HG03432 (cell line): ENCODE results near the gene MEFV.
"Not testable (repeated sequence)": the region's sequence is repeated elsewhere in the genome, so short reads cannot be mapped to it uniquely, and the experiment has no call there.

ENCODE experiments used
- ATAC-seq: cut with Tn5 transposase; IDR thresholded peaks from one replicate; pipeline ENCODE4 v1.9.1; 2021; ENCODE audit warnings: mild to moderate bottlenecking, moderate library complexity; ENCODE audit not compliant: unreplicated experiment

Gene MEFV

DNA sequence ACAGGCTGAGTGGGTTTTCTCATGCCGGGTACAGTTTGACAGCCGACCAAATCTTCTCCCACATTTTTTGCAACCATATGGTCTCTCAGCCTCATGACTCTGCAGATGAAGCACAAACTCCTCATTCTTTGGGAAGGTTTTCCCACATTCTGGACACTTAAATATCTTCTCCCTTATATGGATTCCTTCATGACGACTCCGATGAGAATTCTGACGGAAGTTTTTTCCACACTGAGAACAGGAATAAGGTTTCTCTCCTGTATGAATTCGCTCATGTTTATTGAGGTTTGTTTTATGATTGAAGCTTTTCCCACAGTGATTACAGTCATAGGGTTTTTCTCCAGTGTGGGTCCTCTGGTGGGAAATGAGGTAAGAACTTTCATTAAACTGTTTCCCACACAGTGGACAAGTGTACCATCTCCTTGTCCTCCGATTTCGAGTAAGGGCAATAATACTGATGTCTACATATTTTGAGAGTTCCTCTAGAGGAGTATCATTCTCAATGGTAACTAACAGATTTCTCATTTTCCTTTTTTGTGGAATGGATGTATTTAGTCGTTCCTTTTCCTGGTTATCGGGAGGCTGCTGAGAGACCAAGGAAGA lies 32.4 kb downstream of the MEFV start:
- no peak for ATAC-seq

- no peak for ATAC-seq
Observed at GRCh38 chr16:3220839-3221238, 35.6 kb downstream of the MEFV start.

DNA sequence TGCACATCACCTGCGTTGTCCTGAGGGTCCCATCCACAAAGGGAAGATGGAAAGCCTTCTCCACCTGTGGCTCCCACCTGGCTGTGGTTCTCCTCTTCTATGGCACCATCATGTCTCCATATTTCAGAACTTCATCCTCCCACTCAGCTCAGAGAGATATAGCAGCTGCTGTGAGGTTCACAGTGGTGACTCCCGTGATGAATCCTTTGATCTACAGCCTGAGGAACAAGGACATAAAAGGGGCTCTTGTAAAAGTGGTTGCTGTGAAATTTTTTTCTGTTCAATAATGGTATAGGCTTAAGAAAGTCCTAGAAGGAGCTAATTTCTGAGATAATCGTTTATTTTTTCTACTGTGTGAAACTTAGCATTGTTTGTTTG lies 40.2 kb downstream of the MEFV start:
- ATAC-seq, result no peak

DNA sequence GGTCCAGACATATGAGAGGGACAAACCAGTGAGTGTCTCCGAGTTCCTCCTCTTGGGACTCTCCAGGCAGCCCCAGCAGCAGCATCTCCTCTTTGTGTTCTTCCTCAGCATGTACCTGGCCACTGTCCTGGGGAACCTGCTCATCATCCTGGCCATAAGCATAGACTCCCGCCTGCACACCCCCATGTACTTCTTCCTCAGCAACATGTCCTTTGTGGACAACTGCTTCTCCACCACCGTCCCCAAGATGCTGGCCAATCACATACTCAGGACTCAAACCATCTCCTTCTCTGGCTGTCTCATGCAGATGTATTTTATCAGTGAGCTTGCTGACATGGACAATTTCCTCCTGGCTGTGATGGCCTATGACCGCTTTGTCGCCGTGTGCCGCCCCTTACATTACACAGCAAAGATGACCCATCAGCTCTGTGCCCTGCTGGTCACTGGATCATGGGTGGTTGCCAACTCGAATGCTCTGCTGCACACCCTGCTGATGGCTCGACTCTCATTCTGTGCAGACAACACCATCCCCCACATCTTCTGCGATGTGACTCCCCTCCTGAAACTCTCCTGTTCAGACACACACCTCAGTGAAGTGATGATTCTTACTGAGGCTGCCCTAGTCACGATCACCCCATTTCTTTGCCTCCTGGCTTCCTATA lies 40.7 kb downstream of the MEFV start:
- no peak for ATAC-seq

- ATAC-seq, result no peak
Observed at GRCh38 chr16:3214904-3215600, 41.4 kb downstream of the MEFV start.

DNA sequence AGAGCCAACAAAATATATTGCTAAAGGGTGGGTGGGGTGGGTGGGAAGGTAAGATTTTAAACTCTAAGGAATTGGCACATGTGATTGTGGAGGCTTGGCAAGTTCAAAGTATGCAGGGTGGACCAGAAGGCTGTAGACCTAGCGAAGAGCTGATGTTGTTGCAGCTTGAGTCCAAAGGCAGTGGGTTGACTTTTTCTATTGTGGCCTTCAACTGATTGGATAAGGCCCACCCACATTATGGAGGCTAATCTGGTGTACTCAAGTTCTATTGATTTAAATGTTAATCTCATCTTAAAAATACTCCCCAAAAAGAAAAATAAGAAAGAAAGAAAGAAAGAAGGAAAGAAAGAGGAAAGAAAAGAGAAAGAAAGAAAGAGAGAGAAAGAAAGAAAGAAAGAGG lies 43.9 kb downstream of the MEFV start:
- no peak for ATAC-seq

GRCh38 chr16:3212006-3212405 lies 44.4 kb downstream of the MEFV start:
- ATAC-seq, result no peak

- ATAC-seq, result no peak
Observed at GRCh38 chr16:3207086-3207953, 49.1 kb downstream of the MEFV start.

GRCh38 chr16:3205939-3206338 lies 50.5 kb downstream of the MEFV start:
- ATAC-seq, result not testable (repeated sequence)

DNA sequence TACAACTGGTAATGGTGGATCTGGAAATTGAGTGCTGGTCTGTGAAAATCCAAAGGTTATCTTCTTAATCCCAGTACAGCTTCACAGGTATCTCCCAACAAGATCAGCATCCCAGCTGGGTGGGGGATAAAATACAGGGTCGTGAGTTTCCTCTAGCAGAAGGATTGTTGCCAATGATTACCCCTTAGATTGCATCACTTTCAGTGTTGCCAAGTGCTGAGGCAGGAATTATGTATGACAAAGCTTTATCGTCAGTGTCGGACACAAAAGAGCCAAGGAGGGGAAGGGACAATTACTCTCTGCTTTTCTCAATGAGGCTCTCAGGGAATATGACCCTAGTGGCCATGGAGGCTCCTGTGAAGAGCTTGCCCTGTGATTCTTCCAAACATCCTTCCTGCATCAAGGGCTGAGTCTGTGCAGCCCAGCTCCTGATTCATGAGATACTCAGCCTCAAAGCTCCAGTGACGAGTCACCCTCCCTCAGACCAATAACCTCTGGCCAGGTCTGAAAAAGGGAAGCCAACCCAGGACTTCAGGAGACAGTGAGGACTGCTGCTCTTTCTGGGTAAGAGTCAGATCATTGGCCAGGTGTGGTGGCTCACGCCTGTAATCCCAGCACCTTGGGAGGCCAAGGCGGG lies 53.4 kb downstream of the MEFV start:
- no peak for ATAC-seq

DNA sequence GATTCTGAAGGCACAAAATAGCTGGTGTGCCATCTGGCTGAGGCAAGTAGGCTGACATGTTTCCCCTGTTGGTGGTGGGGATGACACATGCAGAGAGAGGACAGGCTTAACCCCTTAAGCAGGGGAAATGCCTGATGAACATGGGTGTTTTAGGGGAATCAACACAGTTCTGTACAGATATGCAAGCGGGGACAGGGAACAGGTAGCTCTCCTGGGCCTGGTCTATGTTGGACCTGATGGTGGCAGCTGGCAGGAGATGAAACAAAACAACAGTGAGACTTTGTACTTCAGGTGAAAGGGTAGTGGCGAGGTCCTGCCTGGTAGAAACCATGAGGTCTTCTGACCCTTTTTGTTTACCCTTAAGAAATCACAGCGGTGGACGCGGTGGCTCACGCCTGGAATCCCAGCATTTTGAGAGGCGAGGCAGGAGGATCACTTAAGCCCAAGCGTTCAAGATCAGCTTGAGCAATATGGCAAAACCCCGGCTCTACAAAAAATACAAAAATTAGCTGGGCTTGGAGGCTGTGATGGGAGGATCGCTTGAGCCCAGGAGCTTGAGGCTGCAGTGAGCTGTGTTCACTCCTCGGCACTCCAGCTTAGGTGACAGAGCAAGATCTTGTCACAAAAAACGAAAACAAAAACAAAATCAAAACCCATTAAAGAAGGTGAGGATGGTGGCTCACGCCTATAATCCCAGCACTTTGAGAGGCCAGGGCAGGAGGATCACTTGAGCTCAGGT lies 57.9 kb downstream of the MEFV start:
- no peak for ATAC-seq

- not testable (repeated sequence) for ATAC-seq
Observed at GRCh38 chr16:3197694-3198333, 58.6 kb downstream of the MEFV start.

DNA sequence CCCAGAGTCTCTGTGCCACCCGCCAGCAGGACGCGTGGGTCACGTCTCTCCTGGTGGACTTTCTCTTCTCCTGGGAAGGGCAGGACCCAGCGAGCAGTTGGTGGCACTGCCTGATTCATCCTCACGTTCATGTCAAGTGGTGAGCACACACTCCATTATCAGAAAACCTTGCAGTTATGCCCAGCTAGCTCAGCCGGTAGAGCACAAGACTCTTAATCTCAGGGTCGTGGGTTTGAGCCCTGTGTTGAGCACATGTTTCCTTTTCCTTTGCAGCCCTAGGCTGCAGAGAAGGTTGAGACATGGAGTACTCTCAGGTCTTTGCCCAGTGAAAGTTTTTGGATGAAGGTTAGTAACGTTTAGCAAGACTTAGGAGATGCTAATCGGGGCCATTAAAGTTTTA lies 60.5 kb downstream of the MEFV start:
- no peak for ATAC-seq

- ATAC-seq, result no peak
Observed at GRCh38 chr16:3194792-3195191, 61.6 kb downstream of the MEFV start.

GRCh38 chr16:3193221-3194212 lies 62.9 kb downstream of the MEFV start:
- no peak for ATAC-seq

DNA sequence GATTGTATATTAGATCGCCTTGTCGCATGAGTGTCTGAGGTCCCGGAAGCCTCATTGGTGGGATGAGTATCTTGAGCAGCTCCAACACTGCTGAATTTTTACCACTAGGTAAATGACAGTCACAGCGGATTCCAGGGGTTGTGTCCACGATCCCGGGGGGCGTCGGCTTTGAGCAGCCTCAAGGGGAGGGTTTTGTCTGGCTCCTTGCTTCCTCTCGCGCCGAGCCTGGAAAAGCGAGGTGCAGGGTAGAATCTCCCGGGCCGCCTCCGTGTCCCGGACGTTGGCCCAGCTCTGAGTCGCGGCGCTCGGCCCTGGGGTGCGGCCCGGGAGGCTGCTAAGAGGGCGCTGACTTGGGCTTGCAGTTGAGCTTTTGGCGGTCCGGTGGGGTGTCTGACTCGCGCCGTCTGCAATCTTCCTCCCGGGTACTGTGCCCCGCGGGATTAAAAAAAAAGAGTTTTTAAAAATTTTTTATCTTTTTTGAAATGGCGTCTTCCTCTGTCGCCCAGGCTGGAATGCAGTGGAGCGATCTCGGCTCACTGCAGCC lies 63.9 kb downstream of the MEFV start:
- no peak for ATAC-seq
